Measurements from ENCODE around the gene SMOC1. TPM values are rescaled to one million over a fixed set of nuclear protein-coding genes. Genes with fewer than 3 reads are reported as not detected.

Gene SMOC1
- total RNA-seq, 1 experiment from 2014 or later, result not detected

DNA sequence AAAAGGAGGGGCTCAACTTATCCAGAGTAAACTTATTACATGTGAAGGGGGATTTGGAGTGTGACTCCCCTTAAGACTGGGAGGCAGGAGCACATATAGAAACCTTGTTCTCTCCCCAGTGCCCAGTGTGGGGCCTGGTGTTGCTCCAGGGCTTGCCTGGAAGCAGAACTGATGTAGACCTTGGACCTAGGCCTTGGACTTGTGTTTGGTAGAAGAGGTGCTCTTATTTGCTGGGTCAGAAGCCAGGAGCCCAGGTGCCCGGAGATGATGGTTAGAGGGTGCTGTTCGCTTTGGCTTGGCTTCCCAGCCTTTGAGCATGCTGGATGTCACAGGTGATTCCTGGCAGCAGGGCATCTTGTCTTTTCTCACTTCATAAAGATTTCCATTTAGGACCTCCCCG is 110.4 kb downstream of the SMOC1 start:
- no peaks in the 10 kb centered on the region for H3K27me3 ChIP-seq (ENCODE audit: insufficient read depth, low read depth)
- H3F3A ChIP-seq (ENCODE audit: insufficient read depth, low read depth), result no peaks in the 10 kb centered on the region
- intact Hi-C loops (cut with micrococcal nuclease; ENCODE audit: unreplicated experiment), result no loop called here
- no peak for DNase-seq
- H2AFZ ChIP-seq, result no peak overlapping the region
- no peak for TF ChIP-seq EZH2 (IDR thresholded peaks at IDR 0.05; ENCODE audit: low read depth)
- TF ChIP-seq, protein P1, sequence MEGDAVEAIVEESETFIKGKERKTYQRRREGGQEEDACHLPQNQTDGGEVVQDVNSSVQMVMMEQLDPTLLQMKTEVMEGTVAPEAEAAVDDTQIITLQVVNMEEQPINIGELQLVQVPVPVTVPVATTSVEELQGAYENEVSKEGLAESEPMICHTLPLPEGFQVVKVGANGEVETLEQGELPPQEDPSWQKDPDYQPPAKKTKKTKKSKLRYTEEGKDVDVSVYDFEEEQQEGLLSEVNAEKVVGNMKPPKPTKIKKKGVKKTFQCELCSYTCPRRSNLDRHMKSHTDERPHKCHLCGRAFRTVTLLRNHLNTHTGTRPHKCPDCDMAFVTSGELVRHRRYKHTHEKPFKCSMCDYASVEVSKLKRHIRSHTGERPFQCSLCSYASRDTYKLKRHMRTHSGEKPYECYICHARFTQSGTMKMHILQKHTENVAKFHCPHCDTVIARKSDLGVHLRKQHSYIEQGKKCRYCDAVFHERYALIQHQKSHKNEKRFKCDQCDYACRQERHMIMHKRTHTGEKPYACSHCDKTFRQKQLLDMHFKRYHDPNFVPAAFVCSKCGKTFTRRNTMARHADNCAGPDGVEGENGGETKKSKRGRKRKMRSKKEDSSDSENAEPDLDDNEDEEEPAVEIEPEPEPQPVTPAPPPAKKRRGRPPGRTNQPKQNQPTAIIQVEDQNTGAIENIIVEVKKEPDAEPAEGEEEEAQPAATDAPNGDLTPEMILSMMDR (conservative IDR thresholded peaks at IDR 0.05), result no peak
- no peaks in the 10 kb centered on the region for H3K79me2 ChIP-seq (ENCODE audit: low read depth)
- no peak overlapping the region for H3K4me3 ChIP-seq
- no peak overlapping the region for H3K27ac ChIP-seq
- no peaks in the 10 kb centered on the region for H3K36me3 ChIP-seq (ENCODE audit: low read depth)
- H3K4me2 ChIP-seq, result no peak overlapping the region
- ChIA-PET CTCF (no interaction called here), POLR2A (ENCODE audit: unreplicated experiment) (no interaction called here)
- H3K9me2 ChIP-seq (ENCODE audit: insufficient read depth), result no peaks in the 10 kb centered on the region
- H4K20me1 ChIP-seq (ENCODE audit: insufficient read depth), result no peaks in the 10 kb centered on the region
- H3K4me1 ChIP-seq (replicated peaks; ENCODE audit: insufficient read depth), result peaks cover 4% of the 10 kb centered on the region; the same call in 1 of the 2 replicates
- H3K9me3 ChIP-seq (ENCODE audit: insufficient read depth, low read depth), result no peaks in the 10 kb centered on the region
- no TSS peak for BruUV-seq (replicated peaks)

DNA sequence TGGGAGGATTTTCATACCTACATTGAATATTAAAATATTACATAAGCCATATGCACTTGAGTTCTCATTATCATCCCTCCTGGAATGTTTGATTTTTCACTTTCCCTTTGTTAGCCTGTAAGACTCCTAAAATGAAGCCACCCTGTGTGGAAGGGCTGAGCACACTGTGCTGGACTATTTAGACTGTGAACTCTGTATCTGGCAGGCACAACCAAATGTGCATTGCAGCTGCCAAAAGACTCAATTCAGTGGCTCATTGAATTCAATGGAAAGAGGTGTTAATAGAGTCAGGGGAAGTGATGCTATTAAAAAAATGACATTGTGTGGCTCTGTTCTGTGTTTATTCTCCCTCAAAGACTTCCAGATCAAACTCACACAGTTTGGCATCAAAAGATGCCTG is 111.1 kb downstream of the SMOC1 start:
- intact Hi-C loops (cut with micrococcal nuclease; ENCODE audit: unreplicated experiment), result no loop called here
- Histone ChIP-seq H2AFZ (no peak overlapping the region), H3K27me3 (ENCODE audit: insufficient read depth, low read depth) (no peaks in the 10 kb centered on the region), H3K9me2 (ENCODE audit: insufficient read depth) (no peaks in the 10 kb centered on the region), H3K4me1 (replicated peaks; ENCODE audit: insufficient read depth) (peaks cover 3% of the 10 kb centered on the region; the same call in 1 of the 2 replicates), H3K27ac (no peak overlapping the region), H3K79me2 (ENCODE audit: low read depth) (no peaks in the 10 kb centered on the region), H3F3A (ENCODE audit: insufficient read depth, low read depth) (no peaks in the 10 kb centered on the region), H3K4me2 (no peak overlapping the region), H3K4me3 (no peak overlapping the region), H3K9me3 (ENCODE audit: insufficient read depth, low read depth) (no peaks in the 10 kb centered on the region), H4K20me1 (ENCODE audit: insufficient read depth) (no peaks in the 10 kb centered on the region), H3K36me3 (ENCODE audit: low read depth) (no peaks in the 10 kb centered on the region)
- TF ChIP-seq, protein P1 (conservative IDR thresholded peaks at IDR 0.05), result no peak
- no peak for TF ChIP-seq EZH2 (IDR thresholded peaks at IDR 0.05; ENCODE audit: low read depth)
- BruUV-seq (replicated peaks), result no TSS peak
- CTCF ChIA-PET, result no interaction called here
- POLR2A ChIA-PET (ENCODE audit: unreplicated experiment), result no interaction called here
- DNase-seq, result no peak

DNA sequence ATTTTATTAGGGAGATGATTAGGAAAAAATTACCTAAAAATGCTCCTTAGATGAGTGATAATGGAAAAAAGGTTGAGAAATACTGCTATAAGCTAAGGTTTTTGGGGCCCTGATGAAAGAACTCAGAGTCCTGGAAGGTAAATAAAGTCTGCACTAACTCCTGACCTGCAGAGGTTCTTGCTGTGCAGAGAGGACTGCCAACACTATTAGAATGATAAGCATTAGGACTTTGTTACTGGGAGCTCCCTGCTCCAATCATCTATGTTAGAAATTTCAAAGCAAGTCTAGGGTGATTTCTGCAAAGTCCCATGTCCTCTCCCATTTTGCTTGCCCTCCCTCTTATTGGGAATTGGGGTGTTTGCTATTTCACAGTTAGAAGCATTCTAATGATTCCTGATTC is 112.2 kb downstream of the SMOC1 start:
- Histone ChIP-seq H3K79me2 (ENCODE audit: low read depth) (no peaks in the 10 kb centered on the region), H3K36me3 (ENCODE audit: low read depth) (no peaks in the 10 kb centered on the region), H3K9me2 (ENCODE audit: insufficient read depth) (no peaks in the 10 kb centered on the region), H3F3A (ENCODE audit: insufficient read depth, low read depth) (no peaks in the 10 kb centered on the region), H3K4me3 (no peak overlapping the region), H4K20me1 (ENCODE audit: insufficient read depth) (no peaks in the 10 kb centered on the region), H3K4me2 (no peak overlapping the region), H2AFZ (no peak overlapping the region), H3K27ac (no peak overlapping the region), H3K9me3 (ENCODE audit: insufficient read depth, low read depth) (no peaks in the 10 kb centered on the region), H3K27me3 (ENCODE audit: insufficient read depth, low read depth) (no peaks in the 10 kb centered on the region), H3K4me1 (replicated peaks; ENCODE audit: insufficient read depth) (peaks cover 7% of the 10 kb centered on the region)
- ChIA-PET CTCF (no interaction called here), POLR2A (ENCODE audit: unreplicated experiment) (no interaction called here)
- DNase-seq, result no peak
- no peak for TF ChIP-seq EZH2 (IDR thresholded peaks at IDR 0.05; ENCODE audit: low read depth)
- TF ChIP-seq, protein P1 (conservative IDR thresholded peaks at IDR 0.05), result no peak
- no TSS peak for BruUV-seq (replicated peaks)
- intact Hi-C loops (cut with micrococcal nuclease; ENCODE audit: unreplicated experiment), result no loop called here
